HepG2 (cell line): Measurements from ENCODE around the gene GRM2. TPM values are rescaled to one million over a fixed set of nuclear protein-coding genes. Genes with fewer than 3 reads are reported as not detected.

Source experiments
- CHD2 ChIP-seq: IDR thresholded peaks from 2 replicates; pipeline ENCODE4 v1.6.1; 2011; ENCODE audit warnings: low read depth, low read length, improper control_type of control experiment
- GTF3A ChIP-seq: sonication (generic); formaldehyde crosslinking; conservative IDR thresholded peaks from 2 replicates; pipeline ENCODE4 v1.4.0; 2020; ENCODE audit warnings: mild to moderate bottlenecking, missing genetic modification reagents
- HIVEP1 ChIP-seq: sonication (generic); formaldehyde crosslinking; IDR thresholded peaks from 2 replicates; pipeline ENCODE4 v1.4.0; 2020; ENCODE audit warnings: mild to moderate bottlenecking, missing genetic modification reagents
- NR1H2 ChIP-seq: sonication (generic); formaldehyde crosslinking; IDR thresholded peaks from 2 replicates; pipeline ENCODE4 v1.8.1; 2022; ENCODE audit warnings: low read depth, missing genetic modification reagents, borderline replicate concordance
- PAF1 ChIP-seq: IDR thresholded peaks from 2 replicates; pipeline ENCODE4 v1.6.1; 2016; ENCODE audit warnings: missing genetic modification reagents, missing compliant biosample characterization
- RBM39 ChIP-seq: fragments of 200-400 bp; formaldehyde crosslinking; IDR thresholded peaks from one replicate; pipeline ENCODE4 v1.6.1; 2018; ENCODE audit warnings: antibody characterized with exemption, mild to moderate bottlenecking, low read depth, low read length; ENCODE audit not compliant: poor library complexity, severe bottlenecking
- RCOR2 ChIP-seq: IDR thresholded peaks from 2 replicates; pipeline ENCODE4 v1.6.1; 2016; ENCODE audit warnings: missing biosample characterization, missing genetic modification reagents
- RFX5 ChIP-seq: IDR thresholded peaks from 2 replicates; pipeline ENCODE4 v1.6.1; 2011; ENCODE audit warnings: low read depth, low read length, improper control_type of control experiment
- SP5 ChIP-seq: IDR thresholded peaks from 2 replicates; pipeline ENCODE4 v1.6.1; 2016; ENCODE audit warnings: low read depth, borderline replicate concordance
- TOE1 ChIP-seq: sonication (generic); formaldehyde crosslinking; IDR thresholded peaks from 2 replicates; pipeline ENCODE4 v1.4.0; 2020; ENCODE audit warnings: mild to moderate bottlenecking, missing genetic modification reagents
- TSC22D2 ChIP-seq: sonication (generic); formaldehyde crosslinking; IDR thresholded peaks from 2 replicates; pipeline ENCODE4 v1.5.1; 2020; ENCODE audit warnings: missing genetic modification reagents, mild to moderate bottlenecking, borderline replicate concordance
- YY1 ChIP-seq: IDR thresholded peaks from 2 replicates; pipeline ENCODE4 v1.6.1; 2011; ENCODE audit warnings: low read length, low read depth, moderate library complexity, mild to moderate bottlenecking; ENCODE audit not compliant: insufficient read depth, insufficient replicate concordance
- ZBTB7A ChIP-seq: sonication (generic); formaldehyde crosslinking; IDR thresholded peaks from 2 replicates; pipeline ENCODE4 v1.8.0; 2022; ENCODE audit warnings: mild to moderate bottlenecking, missing genetic modification reagents
- ZFAT ChIP-seq: sonication (generic); formaldehyde crosslinking; conservative IDR thresholded peaks from 2 replicates; pipeline ENCODE4 v1.8.1; 2023; ENCODE audit warnings: missing genetic modification reagents, inconsistent platforms
- ZNF225 ChIP-seq: sonication (generic); formaldehyde crosslinking; IDR thresholded peaks from 2 replicates; pipeline ENCODE4 v1.4.0; 2020; ENCODE audit warnings: mild to moderate bottlenecking, missing genetic modification reagents
- ZNF335 ChIP-seq: sonication (generic); formaldehyde crosslinking; IDR thresholded peaks from 2 replicates; pipeline ENCODE4 v1.4.0; 2020; ENCODE audit warnings: missing genetic modification reagents
- ZNF614 ChIP-seq: IDR thresholded peaks from 2 replicates; pipeline ENCODE4 v1.6.1; 2018; ENCODE audit warnings: missing biosample characterization, missing genetic modification reagents, inconsistent platforms, borderline replicate concordance
- ZNF775 ChIP-seq: sonication (generic); formaldehyde crosslinking; IDR thresholded peaks from 2 replicates; pipeline ENCODE4 v1.4.0; 2020; ENCODE audit warnings: missing genetic modification reagents, mild to moderate bottlenecking, moderate library complexity, borderline replicate concordance
- ZNF850 ChIP-seq: sonication (generic); formaldehyde crosslinking; conservative IDR thresholded peaks from 2 replicates; pipeline ENCODE4 v1.9.0; 2021; ENCODE audit warnings: mild to moderate bottlenecking, missing genetic modification reagents
- ZSCAN25 ChIP-seq: sonication (generic); formaldehyde crosslinking; IDR thresholded peaks from 2 replicates; pipeline ENCODE4 v1.8.0; 2022; ENCODE audit warnings: mild to moderate bottlenecking, missing genetic modification reagents
- polyA plus RNA-seq, 8 experiments: library from polyadenylated mRNA; depleted of rRNA in 3 of 8; stranded (reverse) in 7 of 8; unstranded in 1 of 8; fragments of >200 nt; fragmentation: Illumina TruSeq in 4 of 8; extraction: Trizol in 4 of 8; gene quantifications; 2 replicates each; pipeline versions ENCODE4 v1.2.1 to v1.2.3, GENCODE V29; 2011 to 2016; ENCODE audit warnings: low read depth in 4 of 8, missing spikeins in 1 of 8, mixed read lengths in 1 of 8; ENCODE audit not compliant: insufficient read depth in 1 of 8
- total RNA-seq, 5 experiments: library from RNA; depleted of rRNA; stranded (reverse); fragments of >200 nt; fragmentation: Illumina TruSeq; extraction: Trizol; gene quantifications; 2 replicates each; pipeline ENCODE4 v1.2.3, GENCODE V29; 2016; ENCODE audit warnings: low read depth in 1 of 5
- TF ChIP-seq, protein P1 (sequence below): sonication (generic); formaldehyde crosslinking; IDR thresholded peaks from 2 replicates; pipeline ENCODE4 v1.4.0; 2020; ENCODE audit warnings: missing genetic modification reagents; ENCODE audit errors: not compliant biosample characterization
- TF ChIP-seq, protein P2 (sequence below): IDR thresholded peaks from 2 replicates; pipeline ENCODE4 v1.6.1; 2016; ENCODE audit warnings: mild to moderate bottlenecking
- TF ChIP-seq, protein P3 (sequence below): sonication (generic); formaldehyde crosslinking; IDR thresholded peaks from 2 replicates; pipeline ENCODE4 v1.4.0; 2020; ENCODE audit warnings: mild to moderate bottlenecking, missing genetic modification reagents
- TF ChIP-seq, protein P4 (sequence below): sonication (generic); formaldehyde crosslinking; IDR thresholded peaks from 2 replicates; pipeline ENCODE4 v1.5.1; 2020; ENCODE audit warnings: missing genetic modification reagents, mild to moderate bottlenecking, borderline replicate concordance
- TF ChIP-seq, protein P5 (sequence below): sonication (generic); formaldehyde crosslinking; IDR thresholded peaks from 2 replicates; pipeline ENCODE4 v1.5.1; 2020; ENCODE audit warnings: mild to moderate bottlenecking, moderate library complexity, missing genetic modification reagents

The GRM2 gene
- total and polyA plus RNA-seq, 2 of the 13 experiments (the other 11 are each of a cell fraction or from before 2014, with no cell fraction given): 0.04 to 0.07 TPM

DNA sequence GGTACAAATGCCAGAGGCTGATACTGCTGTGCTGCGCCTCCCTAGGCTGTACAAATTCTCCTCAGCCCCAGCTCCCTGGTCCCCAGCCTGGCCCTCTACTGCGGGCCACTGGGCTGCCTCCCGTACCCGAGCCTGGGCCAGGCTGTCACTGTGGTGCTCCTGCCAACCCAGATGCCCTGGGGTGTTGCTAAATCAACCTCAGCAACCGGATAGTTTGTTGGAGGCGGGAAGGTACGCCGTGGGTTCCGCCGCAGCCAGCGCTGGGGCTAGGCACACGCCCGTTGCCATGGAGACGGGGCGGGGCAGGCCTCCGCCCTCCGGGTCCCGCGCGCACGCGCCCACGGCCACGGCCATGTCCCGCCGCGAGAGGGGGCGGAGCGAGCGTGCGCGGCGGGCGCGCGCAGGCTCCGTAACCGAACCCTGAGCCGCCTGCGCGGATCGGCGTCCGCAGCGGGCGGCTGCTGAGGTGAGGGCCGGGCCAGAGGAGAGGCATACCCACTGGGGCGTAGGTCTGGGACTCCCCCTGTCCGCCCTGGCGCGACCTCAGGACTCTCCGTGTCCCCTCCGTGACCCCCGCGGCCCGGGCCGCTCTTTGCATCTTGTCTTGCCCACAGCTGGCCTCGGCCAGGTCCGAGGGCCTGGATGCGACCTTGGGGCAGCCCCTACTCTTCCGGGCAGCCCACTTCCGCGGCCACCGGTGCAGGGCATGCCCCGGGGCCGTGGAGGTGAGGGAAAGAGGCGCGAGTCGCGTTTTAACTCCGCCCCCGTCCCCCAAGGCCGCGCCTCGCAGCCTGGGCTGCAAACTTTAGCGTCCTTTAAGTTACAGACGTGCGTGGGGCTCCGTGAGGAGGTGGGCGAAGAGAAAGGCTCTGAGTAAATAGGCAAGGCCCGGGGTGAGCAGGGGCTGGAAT, 35.8 kb upstream of the GRM2 start, which contains the start of gene TEX264 (continued):
- TF ChIP-seq ZNF775 (CRISPR knock-in tag) (0 out of 2 replicates have a peak, but pooled peaks have one; percentile 54), ZNF335 (CRISPR knock-in tag) (no peak), RCOR2 (CRISPR knock-in tag) (no peak), TOE1 (CRISPR knock-in tag) (no peak), TSC22D2 (no peak), ZNF614 (no peak), PAF1 (CRISPR knock-in tag) (no peak), CHD2 (no peak), RFX5 (no peak), ZNF850 (CRISPR knock-in tag) (no peak), RBM39 (peak; percentile 55), ZBTB7A (CRISPR knock-in tag) (no peak), HIVEP1 (CRISPR knock-in tag) (0 out of 2 replicates have a peak, but pooled peaks have one; percentile 52), YY1 (peak; percentile 44), GTF3A (CRISPR knock-in tag) (no peak), ZFAT (CRISPR knock-in tag) (no peak), ZSCAN25 (CRISPR knock-in tag) (no peak), SP5 (CRISPR knock-in tag) (peak; percentile 40; the same call in 1 of the 2 replicates), ZNF225 (CRISPR knock-in tag) (no peak), NR1H2 (CRISPR knock-in tag) (no peak)
- TF ChIP-seq, protein P1, sequence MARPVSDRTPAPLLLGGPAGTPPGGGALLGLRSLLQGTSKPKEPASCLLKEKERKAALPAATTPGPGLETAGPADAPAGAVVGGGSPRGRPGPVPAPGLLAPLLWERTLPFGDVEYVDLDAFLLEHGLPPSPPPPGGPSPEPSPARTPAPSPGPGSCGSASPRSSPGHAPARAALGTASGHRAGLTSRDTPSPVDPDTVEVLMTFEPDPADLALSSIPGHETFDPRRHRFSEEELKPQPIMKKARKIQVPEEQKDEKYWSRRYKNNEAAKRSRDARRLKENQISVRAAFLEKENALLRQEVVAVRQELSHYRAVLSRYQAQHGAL (CRISPR knock-in tag): peak; percentile 58
- TF ChIP-seq, protein P2, sequence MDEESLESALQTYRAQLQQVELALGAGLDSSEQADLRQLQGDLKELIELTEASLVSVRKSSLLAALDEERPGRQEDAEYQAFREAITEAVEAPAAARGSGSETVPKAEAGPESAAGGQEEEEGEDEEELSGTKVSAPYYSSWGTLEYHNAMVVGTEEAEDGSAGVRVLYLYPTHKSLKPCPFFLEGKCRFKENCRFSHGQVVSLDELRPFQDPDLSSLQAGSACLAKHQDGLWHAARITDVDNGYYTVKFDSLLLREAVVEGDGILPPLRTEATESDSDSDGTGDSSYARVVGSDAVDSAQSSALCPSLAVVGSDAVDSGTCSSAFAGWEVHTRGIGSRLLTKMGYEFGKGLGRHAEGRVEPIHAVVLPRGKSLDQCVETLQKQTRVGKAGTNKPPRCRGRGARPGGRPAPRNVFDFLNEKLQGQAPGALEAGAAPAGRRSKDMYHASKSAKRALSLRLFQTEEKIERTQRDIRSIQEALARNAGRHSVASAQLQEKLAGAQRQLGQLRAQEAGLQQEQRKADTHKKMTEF (CRISPR knock-in tag): peak; percentile 78
- TF ChIP-seq, protein P3, sequence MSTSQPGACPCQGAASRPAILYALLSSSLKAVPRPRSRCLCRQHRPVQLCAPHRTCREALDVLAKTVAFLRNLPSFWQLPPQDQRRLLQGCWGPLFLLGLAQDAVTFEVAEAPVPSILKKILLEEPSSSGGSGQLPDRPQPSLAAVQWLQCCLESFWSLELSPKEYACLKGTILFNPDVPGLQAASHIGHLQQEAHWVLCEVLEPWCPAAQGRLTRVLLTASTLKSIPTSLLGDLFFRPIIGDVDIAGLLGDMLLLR (CRISPR knock-in tag): no peak; the same call in 1 of the 2 replicates
- TF ChIP-seq, protein P4, sequence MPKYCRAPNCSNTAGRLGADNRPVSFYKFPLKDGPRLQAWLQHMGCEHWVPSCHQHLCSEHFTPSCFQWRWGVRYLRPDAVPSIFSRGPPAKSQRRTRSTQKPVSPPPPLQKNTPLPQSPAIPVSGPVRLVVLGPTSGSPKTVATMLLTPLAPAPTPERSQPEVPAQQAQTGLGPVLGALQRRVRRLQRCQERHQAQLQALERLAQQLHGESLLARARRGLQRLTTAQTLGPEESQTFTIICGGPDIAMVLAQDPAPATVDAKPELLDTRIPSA (CRISPR knock-in tag): no peak
- TF ChIP-seq, protein P5, sequence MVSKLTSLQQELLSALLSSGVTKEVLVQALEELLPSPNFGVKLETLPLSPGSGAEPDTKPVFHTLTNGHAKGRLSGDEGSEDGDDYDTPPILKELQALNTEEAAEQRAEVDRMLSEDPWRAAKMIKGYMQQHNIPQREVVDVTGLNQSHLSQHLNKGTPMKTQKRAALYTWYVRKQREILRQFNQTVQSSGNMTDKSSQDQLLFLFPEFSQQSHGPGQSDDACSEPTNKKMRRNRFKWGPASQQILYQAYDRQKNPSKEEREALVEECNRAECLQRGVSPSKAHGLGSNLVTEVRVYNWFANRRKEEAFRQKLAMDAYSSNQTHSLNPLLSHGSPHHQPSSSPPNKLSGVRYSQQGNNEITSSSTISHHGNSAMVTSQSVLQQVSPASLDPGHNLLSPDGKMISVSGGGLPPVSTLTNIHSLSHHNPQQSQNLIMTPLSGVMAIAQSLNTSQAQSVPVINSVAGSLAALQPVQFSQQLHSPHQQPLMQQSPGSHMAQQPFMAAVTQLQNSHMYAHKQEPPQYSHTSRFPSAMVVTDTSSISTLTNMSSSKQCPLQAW (CRISPR knock-in tag): no peak
